ENCODE measurements around the gene NOMO2.
"Not testable (repeated sequence)": the region's sequence is repeated elsewhere in the genome, so short reads cannot be mapped to it uniquely, and the experiment has no call there.

Gene NOMO2

GRCh38 chr16:18575298-18575917, 13.5 kb upstream of the NOMO2 start:
- DNase-seq (ENCODE audit: low read depth in 2 of 2) = not testable (repeated sequence)

GRCh38 chr16:18573887-18574286, 12.0 kb upstream of the NOMO2 start:
- not testable (repeated sequence) for DNase-seq (ENCODE audit: low read depth in 2 of 2)

- DNase-seq (ENCODE audit: low read depth in 2 of 2) = not testable (repeated sequence)
Observed at GRCh38 chr16:18572973-18573372, 11.1 kb upstream of the NOMO2 start.

DNA sequence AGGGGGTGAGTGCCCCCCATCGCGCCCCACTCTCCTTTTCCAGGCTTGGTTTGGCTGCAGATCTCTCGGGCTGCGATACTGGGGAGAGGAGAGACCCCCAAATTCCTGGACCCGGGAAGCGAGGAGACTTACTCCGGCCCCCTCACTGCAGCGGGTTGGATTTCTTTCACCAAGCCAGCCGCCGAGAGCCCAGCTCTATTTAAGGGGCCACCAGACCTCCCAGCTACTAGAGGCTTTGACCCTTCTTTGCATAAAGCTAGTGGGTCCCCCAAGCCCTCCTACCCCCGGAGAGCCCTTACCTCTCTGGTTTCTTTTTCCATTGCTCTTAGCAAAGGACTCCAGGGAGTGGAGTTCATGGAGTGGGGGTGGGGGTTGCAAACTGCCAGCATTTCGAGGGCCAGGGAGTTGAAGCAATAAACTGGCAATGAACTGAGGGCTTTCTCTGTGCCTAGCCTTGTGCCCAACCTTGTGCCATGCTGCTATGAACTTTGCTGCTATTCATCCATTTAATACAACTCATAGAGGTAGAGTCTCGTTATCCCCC, 9.5 kb upstream of the NOMO2 start:
- DNase-seq (ENCODE audit: low read depth in 2 of 2) = not testable (repeated sequence)

DNA sequence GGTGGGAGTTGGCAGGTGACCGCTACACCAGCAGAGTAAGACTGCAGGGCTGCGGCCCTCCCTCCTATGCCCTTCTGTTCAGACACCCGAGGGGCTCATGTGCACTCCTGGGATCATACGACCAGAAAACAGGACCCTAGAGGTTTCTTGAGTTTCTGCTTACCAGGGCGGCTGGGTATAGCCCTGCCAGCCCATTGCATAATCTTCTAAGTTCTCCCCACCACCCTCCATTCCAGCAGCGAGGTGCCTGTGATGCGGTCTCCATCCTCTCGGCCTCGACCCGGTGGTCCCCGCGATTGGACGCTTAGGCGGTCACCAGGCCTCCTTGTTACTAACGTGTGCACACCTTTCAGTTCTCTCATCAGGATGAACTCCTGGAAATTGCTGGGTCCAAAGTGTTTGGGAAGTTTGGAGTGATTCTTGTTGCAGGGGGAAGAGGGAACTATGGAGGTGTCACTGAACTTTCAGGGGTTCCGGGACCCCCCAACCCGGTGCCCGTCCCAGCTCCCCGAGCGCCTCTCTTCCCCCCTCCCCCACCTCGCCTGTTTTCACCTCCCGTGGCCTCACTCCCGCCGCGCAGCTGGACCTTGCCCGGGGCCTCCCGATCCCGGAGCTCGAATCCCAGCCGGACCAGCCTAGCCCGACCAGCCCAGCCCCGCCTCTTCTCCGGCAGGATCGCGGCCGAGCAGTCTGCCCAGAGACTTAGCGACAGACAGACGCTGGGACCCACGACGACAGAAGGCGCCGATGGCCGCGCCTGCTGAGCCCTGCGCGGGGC, 8.8 kb upstream of the NOMO2 start:
- DNase-seq (ENCODE audit: low read depth in 2 of 2) = not testable (repeated sequence)

GRCh38 chr16:18560416-18561220, 1.3 kb downstream of the NOMO2 start:
- DNase-seq (ENCODE audit: low read depth in 2 of 2) = not testable (repeated sequence)

- DNase-seq (ENCODE audit: low read depth in 2 of 2) = not testable (repeated sequence)
Observed at GRCh38 chr16:18553671-18554070, 8.2 kb downstream of the NOMO2 start.

- DNase-seq (ENCODE audit: low read depth in 2 of 2) = not testable (repeated sequence)
Observed at GRCh38 chr16:18547382-18547781, 14.5 kb downstream of the NOMO2 start.

DNA sequence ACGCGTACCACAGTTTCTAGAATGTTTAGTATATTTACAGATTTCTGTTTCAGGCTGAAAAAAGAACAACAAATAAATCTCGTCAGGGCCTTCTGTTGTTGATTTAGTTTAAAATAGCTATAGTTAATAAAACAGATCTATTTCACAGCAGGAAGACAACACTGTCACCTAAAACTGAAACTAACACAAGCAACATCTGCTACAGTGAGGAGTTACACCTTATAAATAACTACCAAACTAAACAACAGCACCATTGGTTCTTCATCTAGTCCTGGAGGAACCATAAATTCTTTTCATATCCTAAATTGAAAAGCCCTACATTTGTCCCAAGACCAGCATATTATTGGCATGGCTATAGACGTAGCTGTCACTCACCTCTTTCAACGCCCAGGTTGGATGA, 15.0 kb downstream of the NOMO2 start:
- not testable (repeated sequence) for DNase-seq (ENCODE audit: low read depth in 2 of 2)

- not testable (repeated sequence) for DNase-seq (ENCODE audit: low read depth in 2 of 2)
Observed at GRCh38 chr16:18544232-18545081, 17.4 kb downstream of the NOMO2 start.

DNA sequence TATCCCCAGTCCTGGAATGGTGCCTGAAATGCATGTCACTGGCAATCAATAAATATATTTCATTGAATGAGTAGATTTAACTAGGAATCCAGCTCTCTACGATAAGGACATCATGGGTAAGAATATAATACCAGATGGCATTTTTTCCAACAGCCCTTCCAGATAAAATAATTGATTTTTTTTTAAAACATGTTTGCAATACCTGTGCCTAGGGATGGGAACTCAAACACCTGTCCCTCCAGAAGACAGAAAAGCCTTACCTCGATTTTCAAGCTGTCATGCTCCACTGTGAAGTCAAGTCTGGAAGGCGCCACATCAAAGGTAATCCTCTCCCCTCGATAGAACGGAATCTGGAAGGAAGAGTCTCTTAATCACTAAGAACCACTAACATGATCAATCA, 20.0 kb downstream of the NOMO2 start:
- DNase-seq (ENCODE audit: low read depth in 2 of 2) = not testable (repeated sequence)

- not testable (repeated sequence) for DNase-seq (ENCODE audit: low read depth in 2 of 2)
Observed at GRCh38 chr16:18537004-18537403, 24.9 kb downstream of the NOMO2 start.

- not testable (repeated sequence) for DNase-seq (ENCODE audit: low read depth in 2 of 2)
Observed at GRCh38 chr16:18535519-18536168, 26.3 kb downstream of the NOMO2 start.

DNA sequence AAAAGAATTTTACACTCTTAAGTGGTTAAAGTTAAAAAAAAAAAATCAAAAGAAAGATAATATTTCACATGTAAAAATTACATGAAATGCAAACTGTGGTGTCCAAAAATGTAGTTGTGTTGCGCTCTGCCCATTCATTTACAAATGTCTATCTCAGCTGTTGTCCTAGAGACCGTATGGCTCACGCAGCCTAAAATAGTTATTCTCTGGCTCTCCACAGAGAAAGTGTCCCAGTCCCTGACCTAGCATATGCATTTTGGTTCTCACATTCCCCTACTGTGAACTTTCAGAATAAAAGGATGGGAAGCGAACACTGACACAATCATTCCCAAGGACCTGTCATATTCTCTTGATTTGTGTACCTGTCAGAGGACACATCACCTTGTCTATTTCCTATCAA, 27.6 kb downstream of the NOMO2 start:
- DNase-seq (ENCODE audit: low read depth in 2 of 2) = not testable (repeated sequence)

DNA sequence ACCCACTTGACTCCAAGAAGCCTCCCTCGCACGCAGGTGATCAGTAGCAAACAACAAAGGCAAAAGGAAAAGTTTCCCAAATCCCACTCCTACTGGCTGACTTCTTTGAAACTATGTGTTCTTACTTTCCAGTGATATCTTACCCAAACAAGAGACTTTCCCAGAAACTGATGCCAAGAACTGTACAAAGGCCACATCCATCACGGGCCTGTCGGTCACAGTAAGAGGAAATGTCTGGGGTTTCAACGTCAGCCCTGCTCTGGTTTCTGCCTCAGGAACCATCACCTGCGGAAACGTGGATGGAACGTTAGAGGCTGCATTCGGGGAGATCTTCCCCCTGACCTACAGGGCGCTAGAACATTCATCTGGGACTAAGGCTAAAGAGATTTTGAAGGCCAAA, 30.6 kb downstream of the NOMO2 start:
- not testable (repeated sequence) for DNase-seq (ENCODE audit: low read depth in 2 of 2)

GRCh38 chr16:18530329-18530728, 31.6 kb downstream of the NOMO2 start:
- not testable (repeated sequence) for DNase-seq (ENCODE audit: low read depth in 2 of 2)

DNA sequence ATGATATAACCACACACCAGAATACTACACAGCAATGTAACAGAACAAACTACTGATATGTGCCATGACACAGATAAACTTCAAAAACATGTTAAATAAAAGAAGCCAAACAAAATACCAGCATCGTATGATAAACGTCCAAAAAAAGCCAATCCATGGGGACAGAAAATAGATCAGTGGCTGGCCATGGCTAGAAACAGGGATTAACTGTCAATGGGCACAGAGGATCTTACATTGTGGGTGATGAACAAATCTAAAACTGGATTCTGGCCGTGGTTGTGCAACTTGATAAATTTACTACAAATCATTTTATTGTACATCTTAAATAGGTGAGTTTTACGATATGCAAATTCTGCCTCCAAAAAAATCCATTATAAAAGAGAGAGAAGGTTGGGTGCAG, 35.4 kb downstream of the NOMO2 start:
- not testable (repeated sequence) for DNase-seq (ENCODE audit: low read depth in 2 of 2)

DNA sequence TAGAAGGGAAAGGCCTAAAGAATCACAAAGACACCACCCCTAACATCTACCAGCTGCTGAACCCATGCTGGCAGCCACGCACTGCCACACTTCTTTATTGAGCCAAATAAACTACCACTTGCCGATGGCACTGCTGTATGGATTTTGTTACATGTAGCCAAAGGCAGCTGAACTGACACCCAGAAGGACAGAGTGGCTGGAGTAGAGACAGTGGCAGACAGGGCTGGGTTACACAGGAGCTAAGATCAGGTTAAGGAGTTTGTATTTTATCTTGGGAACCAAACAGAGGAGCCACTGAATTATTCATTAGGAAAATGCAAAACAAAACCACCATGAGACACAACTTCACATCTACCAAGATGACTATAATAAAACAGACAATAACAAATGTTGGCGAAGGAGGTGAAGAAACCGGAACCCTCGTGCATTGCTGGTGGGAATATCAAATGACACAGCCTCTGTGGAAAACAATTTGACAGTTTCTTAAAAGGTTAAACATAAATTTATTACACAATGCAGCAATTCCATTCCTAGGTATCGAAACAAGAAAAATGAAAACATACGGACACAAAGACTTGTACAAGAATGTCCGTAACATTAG, 35.9 kb downstream of the NOMO2 start:
- DNase-seq (ENCODE audit: low read depth in 2 of 2) = not testable (repeated sequence)

- DNase-seq (ENCODE audit: low read depth in 2 of 2) = not testable (repeated sequence)
Observed at GRCh38 chr16:18522637-18523036, 39.3 kb downstream of the NOMO2 start.

Measured in fibroblast of skin of left quadriceps (primary cell).